Measurements from ENCODE around the gene NFIA.

NFIA gene

DNA sequence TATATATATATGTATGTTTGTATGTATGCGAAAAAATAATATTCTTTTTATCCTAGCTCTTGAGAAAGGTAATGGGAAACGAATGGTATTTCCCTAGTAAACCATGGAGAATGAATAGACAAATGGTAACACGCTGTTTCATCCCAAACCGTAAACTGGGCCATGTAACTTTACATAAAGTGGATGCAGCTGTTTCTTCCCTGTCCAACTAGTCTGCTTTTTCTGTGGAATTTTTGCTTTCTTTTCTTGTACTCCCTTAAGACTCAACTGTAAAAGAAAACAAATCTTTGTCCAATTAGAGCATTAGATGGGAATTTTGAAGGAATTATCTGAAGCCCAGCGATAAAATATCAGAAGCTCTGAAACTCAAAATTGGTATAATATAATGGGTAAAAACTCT is 198.1 kb downstream of the NFIA start:
- no peak for DNase-seq

DNA sequence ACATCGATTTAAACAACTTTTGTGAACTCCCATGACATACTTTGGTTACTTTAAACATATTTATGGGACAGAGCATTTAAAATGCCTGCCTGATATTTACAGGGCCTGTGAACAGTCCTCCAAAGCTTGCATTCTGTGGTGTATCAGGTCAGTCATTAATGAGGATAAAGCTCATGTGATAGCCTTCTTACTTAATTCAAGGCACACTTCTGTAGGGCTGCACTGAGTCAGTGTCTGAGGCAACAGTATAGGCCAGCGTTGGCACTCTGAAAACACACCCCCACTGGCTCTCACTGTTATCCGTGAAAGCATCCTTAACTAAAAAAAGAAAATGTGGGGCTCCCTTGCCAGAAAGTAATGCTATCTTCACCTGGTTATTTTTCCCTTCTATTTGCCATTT is 200.0 kb downstream of the NFIA start:
- DNase-seq = no peak

DNA sequence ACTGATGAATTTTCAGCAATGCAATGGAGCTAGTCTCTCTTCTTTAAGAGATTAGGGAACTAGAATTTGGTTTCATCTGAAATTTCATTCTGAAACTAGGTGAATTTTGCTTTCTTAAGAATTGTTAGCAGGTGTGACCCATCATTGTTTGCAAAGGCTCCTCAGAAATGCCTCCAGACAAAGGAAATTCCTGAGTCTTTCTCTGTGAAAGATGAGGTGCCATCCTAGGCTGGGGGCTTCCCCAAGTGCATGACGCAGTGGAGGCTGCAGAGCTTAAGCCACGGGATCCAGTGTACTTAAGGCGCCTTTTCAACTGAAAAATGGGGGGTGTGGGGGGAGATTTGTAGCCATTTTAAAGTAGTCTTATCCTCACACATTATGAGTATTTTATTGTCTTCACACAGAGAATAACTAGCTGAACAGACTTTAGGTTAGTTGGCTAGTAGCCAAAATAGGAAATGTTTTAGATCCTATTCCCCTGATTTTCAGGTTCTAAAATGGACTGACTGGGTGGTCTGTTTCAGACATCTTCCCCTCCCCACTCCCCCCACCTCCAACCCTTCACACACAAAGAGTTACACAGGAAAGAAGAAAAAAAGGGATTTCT is 202.0 kb downstream of the NFIA start:
- DNase-seq = no peak

DNA sequence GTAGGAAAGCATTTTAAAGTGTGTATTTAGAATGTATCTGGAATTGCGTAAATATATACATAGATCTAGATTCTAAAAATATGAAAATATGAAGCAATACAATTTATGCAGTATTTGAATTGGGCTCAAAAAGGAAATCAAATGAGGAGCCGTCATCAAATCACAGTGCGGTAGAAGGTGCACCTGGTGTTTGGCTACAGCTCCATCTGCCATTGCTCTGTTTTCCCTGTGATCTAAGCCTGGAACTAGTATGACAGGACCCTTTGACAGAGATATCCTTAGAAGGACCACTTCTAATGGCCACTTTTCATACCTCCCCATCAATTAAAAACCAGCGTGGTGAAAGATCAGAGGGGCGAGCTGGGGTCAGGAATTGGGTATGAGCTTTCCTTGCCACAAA is 202.6 kb downstream of the NFIA start:
- no peak for DNase-seq

DNA sequence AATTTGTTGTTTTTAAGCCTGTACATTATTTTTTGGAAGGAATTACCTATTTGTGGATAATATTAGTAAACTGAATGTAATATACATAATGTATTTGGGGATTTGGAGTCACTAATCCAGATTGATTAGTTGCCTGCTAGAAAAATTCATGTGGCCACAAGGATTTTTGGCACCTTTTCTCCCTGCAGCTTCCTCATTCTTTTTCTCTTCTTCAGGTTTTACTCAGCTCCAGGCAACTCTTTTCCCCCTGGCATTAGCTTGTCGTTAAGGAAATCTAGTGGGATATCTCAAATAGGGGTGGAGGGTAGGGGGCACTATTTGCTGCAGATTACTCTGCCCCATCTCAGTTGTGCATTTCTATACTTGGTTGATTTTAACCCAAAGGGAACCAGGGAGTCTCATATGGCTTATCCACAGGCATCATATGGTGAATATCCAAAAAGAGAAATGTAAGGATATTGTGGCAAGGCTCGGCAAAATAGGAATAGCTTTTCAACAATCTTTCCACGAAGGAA is 203.1 kb downstream of the NFIA start:
- DNase-seq = no peak

DNA sequence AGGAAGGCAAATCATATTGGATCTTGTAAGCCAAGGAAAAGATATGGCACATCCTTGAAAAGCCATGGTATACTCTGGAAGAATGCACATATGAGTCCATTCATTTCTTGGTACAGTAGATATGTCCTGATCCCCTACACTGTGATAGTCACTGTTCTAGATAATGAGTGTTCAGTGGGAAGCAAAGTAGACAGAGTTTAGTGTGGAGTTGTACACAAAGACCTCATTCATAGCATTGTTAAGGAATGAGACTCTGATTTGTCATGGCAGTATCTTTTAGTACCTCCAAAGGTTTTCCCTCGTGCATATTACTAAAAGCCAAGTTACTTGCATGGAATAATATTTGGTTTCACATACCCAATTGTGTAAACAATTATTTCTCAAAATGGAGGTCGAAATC is 204.7 kb downstream of the NFIA start:
- no peak for DNase-seq

DNA sequence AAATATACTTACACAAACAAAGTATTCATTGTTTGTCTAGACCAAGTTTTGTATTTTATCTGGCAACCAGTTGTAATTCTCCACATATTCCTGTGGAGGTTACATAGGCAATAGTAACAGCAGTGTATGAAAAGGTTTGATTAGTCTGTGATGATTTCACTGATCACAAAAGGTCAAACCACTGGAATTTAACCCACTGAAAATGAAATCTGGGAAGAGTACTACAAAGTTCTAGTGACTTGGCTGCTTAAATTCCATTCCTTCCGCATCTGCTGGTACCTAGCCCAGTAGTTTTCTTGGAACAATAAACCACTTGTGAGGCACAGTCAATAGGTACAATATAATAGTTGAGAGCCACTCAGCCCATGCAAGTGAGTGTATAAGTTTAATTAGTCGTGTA is 205.4 kb downstream of the NFIA start:
- no peak for DNase-seq

DNA sequence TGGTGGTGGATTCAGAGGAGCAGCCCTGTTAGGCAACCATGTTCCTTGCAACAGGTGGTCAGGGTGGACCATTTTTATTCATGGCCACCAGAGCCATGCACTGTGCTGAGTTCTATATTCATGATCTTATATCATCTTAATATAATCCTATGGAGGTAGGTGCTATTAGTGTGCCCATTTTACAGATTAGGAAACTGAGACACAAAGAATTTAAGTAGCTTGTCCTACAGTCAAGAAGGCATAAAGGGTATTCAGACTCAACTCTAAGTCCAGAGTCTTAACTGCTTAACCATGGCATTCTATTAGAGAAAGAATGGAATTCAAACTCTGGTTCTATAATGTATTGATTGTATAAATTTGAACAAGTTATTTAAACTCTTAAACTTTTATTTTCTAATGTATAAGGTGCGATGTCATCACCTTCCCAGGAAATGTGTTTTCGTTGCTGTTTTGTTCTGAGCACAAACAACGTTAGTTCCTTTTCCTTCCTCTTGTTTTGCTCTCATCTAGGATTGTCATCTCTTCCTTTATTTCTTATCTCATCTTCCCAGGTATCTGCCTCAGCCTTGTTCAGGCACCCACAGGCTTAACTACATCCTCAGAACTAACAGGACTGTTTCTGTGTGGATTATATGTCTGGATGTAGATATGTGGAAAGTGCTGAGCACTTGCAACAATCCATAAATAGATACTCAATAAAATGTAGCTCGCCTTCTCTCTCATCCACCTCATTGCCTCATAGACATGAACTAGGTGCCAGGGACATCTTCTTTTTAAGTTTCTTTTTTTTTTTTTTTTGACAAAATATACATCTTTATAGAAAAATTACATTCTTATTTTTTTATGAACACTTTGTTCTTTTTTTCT is 207.1 kb downstream of the NFIA start:
- DNase-seq = no peak

DNA sequence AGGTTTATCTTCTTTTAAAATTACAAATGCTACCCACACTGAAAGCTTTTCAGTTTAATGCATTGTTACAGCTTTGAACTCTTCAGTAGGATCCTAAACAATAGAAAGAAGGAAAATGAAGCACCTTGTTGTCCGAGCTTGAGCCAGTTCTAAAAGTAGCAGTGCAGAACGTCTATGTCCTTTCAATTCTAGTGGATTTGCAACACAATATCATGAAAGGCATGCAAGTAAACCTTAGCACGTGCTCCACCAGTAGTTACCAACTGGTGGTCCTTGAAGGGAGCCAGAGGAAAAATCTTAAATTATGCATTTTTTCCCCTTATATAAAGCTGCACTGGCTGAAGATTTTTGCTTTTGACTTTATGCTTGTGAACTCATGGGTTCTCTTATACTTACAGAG is 208.2 kb downstream of the NFIA start:
- DNase-seq = no peak

DNA sequence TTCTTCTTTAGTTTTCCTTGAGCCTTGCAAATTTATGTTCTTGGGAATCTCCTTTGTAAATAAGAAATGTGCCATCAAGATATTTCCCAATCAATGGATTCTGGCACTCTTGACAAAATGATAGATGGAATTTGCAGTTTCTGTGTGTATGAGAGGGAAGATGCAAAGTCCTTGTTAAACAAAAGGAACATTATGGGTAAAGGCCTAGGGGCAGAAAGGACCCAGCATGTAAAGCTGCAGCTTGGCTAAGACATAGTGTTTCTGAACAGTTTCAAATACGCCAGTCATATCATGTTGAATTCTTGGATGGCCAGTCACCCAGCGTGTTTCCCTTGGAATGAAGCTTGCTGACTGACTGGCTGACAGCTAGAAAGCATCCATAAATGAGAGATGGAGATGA is 210.8 kb downstream of the NFIA start:
- DNase-seq = no peak

DNA sequence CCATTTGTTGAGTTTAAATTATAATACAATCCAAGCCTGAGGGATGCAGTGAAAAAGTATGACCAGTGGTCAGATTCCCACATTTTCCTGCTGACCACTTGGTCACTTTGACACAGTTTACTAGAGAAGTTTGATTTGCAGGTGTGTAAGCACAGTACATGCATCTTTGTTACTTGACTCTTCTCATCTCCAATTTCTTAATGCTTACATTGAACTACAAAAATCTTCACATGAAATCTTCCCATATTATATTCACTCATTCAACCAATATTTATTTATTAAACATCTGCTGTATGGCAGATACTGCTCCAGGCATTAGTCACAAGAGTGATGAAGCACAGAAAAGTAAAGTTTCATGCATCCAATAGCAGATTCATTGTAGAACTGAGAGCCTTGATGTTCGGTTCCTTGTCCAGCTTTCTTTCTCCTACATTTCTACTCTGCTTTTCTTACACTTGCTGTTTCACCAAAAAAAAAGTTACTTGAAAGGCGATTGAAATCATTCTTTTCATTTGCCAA is 211.7 kb downstream of the NFIA start:
- no peak for DNase-seq

DNA sequence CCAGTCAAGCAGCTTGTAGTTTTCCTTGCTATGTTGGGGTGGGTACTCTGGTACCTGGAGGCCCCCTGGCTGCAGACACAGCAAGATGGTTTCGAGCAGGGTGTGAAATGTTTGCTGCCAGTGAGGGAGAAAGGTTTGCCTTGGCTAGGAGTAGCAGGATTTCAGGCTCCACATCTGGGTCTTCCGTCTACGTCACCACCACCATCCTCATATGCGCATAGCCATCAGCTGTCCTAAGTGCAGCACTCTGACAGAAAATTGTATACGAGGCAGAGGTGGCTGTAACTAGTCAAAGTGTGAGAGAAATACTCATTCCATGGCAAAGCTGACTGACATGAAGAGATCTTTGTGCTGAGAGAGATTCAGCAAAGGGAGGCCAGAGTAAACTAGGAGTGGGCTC is 212.6 kb downstream of the NFIA start:
- no peak for DNase-seq

DNA sequence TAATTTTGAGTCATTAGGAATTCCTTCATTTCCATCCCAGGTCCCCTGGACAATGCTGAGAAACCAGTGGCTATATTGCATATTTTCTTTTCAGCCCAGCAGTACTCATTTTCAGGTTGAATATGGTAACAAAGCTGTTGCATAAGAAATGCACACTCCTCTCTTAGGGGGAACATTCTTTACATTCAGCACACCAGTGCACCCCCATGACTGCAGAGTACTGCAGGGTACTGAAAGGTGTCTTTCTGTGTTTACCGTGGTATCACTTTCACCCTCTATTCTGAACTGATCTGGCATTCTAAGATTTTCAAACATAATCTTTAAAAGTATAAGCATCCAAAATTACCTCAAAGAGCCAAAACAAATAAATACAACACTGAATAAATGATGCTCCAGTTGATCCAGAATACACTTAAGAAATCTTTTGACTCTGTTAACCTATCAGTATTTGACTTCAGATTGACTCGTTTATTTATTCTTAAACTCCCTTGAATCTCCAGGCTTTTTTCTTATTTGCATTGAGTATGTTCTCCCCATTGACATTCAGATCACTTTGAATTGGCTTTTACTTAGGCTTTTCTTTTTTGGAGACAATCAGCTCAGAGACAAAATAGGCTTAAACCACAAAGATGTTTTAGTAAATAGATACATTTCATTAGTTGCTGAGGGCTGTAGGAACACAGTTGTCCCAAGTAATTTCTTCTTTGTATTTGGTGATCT is 213.6 kb downstream of the NFIA start:
- DNase-seq = no peak

DNA sequence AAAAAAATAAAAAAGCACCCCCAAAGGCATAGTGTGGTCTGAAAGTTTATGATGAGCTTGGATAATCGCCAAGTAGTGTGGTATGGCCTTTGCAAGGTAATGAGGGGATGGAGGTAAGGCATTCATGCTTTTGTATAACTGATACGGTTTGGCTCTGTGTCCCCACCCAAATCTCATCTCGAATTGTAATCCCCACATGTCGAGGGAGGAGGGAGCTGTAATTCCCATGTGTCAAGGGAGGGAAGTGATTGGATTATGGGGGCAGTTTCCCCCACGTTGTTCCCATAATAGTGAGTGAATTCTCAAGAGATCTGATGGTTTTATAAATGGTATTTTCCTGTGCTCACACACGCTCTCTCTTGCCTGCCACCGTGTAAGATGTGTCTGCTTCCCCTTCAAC is 215.5 kb downstream of the NFIA start:
- DNase-seq = no peak

DNA sequence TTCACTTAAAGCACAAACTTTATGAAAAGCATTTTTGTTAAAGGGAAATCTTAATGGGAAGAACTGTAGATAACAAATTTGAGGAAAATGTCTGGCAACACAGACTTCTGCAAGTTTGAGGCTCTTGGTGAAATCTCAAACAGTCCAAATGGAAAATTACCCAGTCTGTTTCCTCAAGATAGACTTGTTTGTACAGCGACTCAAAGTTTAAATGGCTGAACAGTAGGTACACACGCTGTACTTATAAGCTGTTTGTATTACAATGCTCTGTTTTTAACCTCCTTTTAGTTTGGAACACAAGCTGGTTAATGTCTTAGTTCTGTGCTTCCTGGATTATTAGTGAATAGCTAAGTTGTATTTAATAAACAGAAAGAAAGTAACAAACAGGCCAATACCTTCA is 217.1 kb downstream of the NFIA start:
- no peak for DNase-seq

DNA sequence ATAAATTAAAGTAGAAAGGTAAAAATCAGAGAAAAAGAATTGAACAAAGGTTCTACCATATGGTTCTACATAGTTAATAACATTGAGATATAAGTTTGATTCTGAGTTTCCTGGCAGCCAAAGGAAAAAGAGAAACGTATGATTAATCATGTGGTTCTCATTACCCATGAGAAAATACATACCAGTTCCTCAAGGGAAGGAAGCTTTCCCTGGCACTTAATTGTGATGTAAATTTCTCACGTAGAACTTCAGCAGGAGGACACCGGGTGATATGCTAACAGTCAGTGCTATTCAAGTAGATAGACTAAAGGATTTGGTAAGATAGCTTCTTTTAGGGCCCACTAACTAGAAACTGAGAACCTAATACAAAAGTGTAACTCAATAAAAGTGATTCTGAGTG is 218.5 kb downstream of the NFIA start:
- no peak for DNase-seq

DNA sequence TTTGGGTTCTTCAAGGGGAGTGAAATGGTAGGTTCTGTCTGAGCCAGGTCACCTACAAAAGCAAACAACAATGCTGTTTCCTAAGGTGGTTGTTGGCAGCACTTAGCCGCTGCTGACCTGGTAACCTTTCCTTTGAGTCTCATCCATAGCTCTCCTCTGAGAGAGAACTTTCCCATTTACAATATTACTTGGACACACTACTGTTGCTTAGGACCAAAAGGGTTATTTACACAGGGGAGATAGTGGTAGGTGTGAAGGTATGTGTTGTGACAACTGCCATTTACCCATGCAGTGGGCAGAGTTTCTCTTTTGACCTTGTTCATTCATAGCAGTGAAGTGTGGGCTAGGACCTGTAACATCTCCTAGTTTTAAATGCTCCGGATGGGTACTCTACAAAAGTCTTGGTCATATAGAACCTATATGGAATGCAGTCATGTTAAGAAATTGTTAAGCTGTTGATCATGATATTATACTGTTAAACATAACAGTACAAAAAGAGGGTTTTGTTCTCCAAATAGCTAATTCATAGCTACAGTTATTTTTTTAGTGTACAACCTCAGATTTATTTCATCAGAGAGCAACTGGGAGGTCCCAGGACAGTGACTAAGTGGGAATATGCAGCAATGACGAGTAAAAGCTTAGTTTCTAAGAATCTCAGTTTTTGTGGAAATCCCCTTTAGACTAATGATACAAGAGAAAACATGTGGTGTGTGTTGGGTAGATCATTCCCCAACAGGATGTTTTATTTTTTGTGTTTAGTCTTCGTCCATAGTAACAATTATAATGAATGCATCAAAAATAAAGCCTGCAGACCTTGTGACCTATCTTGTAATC is 219.7 kb downstream of the NFIA start:
- no peak for DNase-seq

DNA sequence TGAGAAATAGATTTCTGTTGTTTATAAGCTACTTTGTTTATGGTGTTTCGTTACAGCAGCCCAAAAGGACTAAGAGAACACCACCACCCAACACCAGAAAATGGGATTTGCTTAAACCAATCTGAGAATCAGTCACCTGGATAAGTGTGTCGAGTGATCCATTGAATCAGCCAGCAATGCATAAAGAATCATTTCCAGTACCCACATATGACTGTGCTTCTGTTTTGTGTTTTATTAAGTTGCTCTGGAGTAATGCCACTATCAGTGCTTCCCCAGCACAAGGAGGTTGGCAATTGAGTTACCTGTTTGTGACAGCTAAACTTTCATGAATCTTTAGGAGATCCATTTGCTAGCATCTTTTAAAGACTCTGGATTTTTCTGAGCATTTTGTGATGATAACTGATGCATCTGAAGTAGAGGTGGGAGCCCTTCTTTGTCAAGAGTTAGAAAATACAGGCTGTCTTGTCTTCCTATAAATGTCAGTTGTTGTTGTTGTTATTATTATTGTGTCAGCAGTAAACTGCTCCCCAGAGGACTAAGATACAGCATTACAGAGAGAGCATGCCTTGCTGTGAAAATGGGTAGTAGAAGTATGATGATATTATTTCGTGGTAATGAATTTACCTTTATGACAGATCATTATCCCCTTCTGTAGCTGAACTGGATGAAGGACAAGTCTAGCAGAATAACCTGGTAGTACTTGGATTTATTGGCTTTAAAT is 225.2 kb downstream of the NFIA start:
- DNase-seq = no peak

DNA sequence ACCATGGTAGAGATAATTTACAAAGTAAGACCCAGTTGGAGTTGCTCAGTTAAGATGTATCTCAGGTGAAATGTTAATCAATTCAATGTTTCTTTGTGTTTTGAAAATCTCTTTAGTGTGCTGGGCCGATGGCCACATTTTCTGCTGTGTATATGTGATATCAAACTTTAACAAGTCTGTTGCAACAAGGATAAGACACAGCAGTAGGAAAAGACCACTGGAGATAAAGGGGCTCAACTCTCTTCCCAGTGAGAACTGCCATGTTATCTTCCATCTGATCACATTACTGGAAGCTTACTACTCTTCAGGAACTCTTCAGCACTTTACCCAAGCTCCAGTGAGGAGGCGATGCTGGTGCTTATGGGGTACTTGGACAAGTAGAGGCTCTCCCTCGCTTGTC is 227.7 kb downstream of the NFIA start:
- no peak for DNase-seq

DNA sequence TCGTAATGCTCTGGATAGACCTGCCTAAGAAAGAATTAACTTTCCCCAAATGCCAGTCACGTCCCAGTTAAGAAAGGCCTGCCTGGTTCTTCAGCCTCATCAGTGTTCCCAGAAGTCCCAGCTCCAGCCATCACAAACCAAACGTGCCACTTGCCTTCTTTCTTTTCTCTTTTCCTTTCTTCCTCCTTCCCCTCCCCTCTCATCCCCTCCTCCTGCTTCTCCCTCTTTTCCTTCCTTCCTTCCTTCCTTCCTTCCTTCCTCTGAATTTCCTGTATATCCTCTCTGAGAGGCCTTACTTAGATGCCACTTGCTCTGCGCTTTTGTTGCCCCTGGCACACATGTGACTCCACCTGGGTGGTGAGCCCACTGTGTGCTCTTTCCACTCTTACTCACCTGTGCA is 228.2 kb downstream of the NFIA start:
- DNase-seq = no peak

DNA sequence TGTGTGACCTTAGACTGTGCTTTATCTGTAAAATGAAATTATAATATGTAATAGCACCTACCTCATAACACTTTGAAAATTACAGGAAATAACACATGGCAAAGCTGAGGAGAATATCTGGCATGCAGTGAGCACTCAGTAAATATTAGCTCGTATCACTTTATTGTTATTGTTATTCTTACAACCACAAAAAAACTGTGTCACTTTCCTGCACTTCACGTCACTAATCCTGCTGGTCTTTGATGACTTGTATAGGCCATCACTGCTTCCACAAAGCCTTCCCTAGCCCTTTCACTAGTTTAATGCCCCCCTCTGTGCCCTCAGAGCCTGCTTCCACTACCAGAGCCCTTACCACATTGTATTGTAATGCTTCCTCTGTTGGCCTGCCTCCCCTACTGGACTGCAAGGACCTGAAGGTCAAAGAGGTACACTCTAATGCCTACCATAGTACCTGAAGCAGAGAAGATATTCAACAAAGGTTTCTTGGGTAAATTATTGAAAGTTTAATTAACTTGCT is 231.6 kb downstream of the NFIA start:
- no peak for DNase-seq

DNA sequence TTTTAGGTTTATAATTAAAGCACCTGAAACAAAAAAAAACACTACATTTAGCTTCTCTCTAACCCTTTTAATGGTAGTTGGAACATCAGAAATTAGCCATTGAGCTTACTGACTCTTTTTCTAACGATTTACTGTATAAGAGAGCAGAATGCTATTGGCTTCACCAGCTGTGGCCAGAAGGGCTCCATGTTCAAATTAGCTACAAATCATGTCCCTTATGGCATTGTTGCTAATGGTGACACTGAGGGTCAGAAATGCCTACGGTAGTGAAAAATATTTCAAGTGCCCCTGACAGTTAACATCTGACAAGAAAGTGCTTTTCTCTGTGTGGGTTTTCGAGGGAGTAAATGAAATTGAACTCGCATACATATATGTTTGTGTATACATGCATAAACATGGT is 232.7 kb downstream of the NFIA start:
- no peak for DNase-seq
